ENCODE data around the gene RBM11.

The RBM11 gene

GRCh38 chr21:14267076-14267475, 51.1 kb downstream of the RBM11 start:
- Histone ChIP-seq H3K27me3 (ENCODE audit: control insufficient read depth in 1 of 2, insufficient read depth in 2 of 2, low read length in 2 of 2) (no peaks in the 10 kb centered on the region), H3K9me3 (ENCODE audit: control insufficient read depth in 1 of 2, low read length in 2 of 2) (no peaks in the 10 kb centered on the region), H3K9ac (ENCODE audit: low read depth in 1 of 2, low read length in 2 of 2) (no peak overlapping the region), H3K36me3 (ENCODE audit: control insufficient read depth in 1 of 2, insufficient read depth in 2 of 2, low read length in 2 of 2) (no peaks in the 10 kb centered on the region), H3K4me3 (ENCODE audit: low read depth in 1 of 2, low read length in 2 of 2) (no peak overlapping the region), H3K27ac (ENCODE audit: low read depth, low read length) (no peak overlapping the region), H3K4me1 (ENCODE audit: control insufficient read depth in 1 of 2, insufficient read depth in 2 of 2, low read length in 2 of 2) (peaks cover 0 to 22% of the 10 kb centered on the region in 2 donors)

- Histone ChIP-seq H3K4me1 (ENCODE audit: control insufficient read depth in 1 of 2, insufficient read depth in 2 of 2, low read length in 2 of 2) (peaks cover 9 to 31% of the 10 kb centered on the region in 2 donors), H3K4me3 (ENCODE audit: low read depth in 1 of 2, low read length in 2 of 2) (no peak overlapping the region), H3K9me3 (ENCODE audit: control insufficient read depth in 1 of 2, low read length in 2 of 2) (no peaks in the 10 kb centered on the region), H3K9ac (ENCODE audit: low read depth in 1 of 2, low read length in 2 of 2) (no peak overlapping the region), H3K27me3 (ENCODE audit: control insufficient read depth in 1 of 2, insufficient read depth in 2 of 2, low read length in 2 of 2) (no peaks in the 10 kb centered on the region), H3K27ac (ENCODE audit: low read depth, low read length) (no peak overlapping the region), H3K36me3 (ENCODE audit: control insufficient read depth in 1 of 2, insufficient read depth in 2 of 2, low read length in 2 of 2) (no peaks in the 10 kb centered on the region)
These were observed 54.7 kb downstream of the RBM11 start for GRCh38 chr21:14270631-14271030.

- Histone ChIP-seq H3K9me3 (ENCODE audit: control insufficient read depth in 1 of 2, low read length in 2 of 2) (no peaks in the 10 kb centered on the region), H3K4me3 (ENCODE audit: low read depth in 1 of 2, low read length in 2 of 2) (no peak overlapping the region), H3K9ac (ENCODE audit: low read depth in 1 of 2, low read length in 2 of 2) (no peak overlapping the region), H3K27ac (ENCODE audit: low read depth, low read length) (no peak overlapping the region), H3K27me3 (ENCODE audit: control insufficient read depth in 1 of 2, insufficient read depth in 2 of 2, low read length in 2 of 2) (no peaks in the 10 kb centered on the region), H3K36me3 (ENCODE audit: control insufficient read depth in 1 of 2, insufficient read depth in 2 of 2, low read length in 2 of 2) (no peaks in the 10 kb centered on the region), H3K4me1 (ENCODE audit: control insufficient read depth in 1 of 2, insufficient read depth in 2 of 2, low read length in 2 of 2) (peaks cover 9 to 31% of the 10 kb centered on the region in 2 donors)
These were observed 55.1 kb downstream of the RBM11 start for GRCh38 chr21:14271053-14271452.

GRCh38 chr21:14271641-14272040, 55.7 kb downstream of the RBM11 start:
- Histone ChIP-seq H3K27ac (ENCODE audit: low read depth, low read length) (no peak overlapping the region), H3K4me1 (ENCODE audit: control insufficient read depth in 1 of 2, insufficient read depth in 2 of 2, low read length in 2 of 2) (peaks cover 9 to 27% of the 10 kb centered on the region in 2 donors)

GRCh38 chr21:14273736-14274538, 58.0 kb downstream of the RBM11 start:
- Histone ChIP-seq H3K27me3 (ENCODE audit: control insufficient read depth in 1 of 2, insufficient read depth in 2 of 2, low read length in 2 of 2) (no peaks in the 10 kb centered on the region), H3K4me1 (ENCODE audit: control insufficient read depth in 1 of 2, insufficient read depth in 2 of 2, low read length in 2 of 2) (peaks cover 9 to 16% of the 10 kb centered on the region in 2 donors), H3K36me3 (ENCODE audit: control insufficient read depth in 1 of 2, insufficient read depth in 2 of 2, low read length in 2 of 2) (no peaks in the 10 kb centered on the region), H3K9ac (ENCODE audit: low read depth in 1 of 2, low read length in 2 of 2) (peak overlapping the region in 1 of 2 donors; percentile 39), H3K27ac (ENCODE audit: low read depth, low read length) (peak overlapping the region; percentile 6), H3K4me3 (ENCODE audit: low read depth in 1 of 2, low read length in 2 of 2) (peak overlapping the region; percentile 53 to 67), H3K9me3 (ENCODE audit: control insufficient read depth in 1 of 2, low read length in 2 of 2) (no peaks in the 10 kb centered on the region)

More at GRCh38 chr21:14271641-14272040, 55.7 kb downstream of the RBM11 start:
- Histone ChIP-seq H3K4me3 (ENCODE audit: low read depth in 1 of 2, low read length in 2 of 2) (no peak overlapping the region), H3K27me3 (ENCODE audit: control insufficient read depth in 1 of 2, insufficient read depth in 2 of 2, low read length in 2 of 2) (no peaks in the 10 kb centered on the region), H3K9me3 (ENCODE audit: control insufficient read depth in 1 of 2, low read length in 2 of 2) (no peaks in the 10 kb centered on the region), H3K9ac (ENCODE audit: low read depth in 1 of 2, low read length in 2 of 2) (no peak overlapping the region), H3K36me3 (ENCODE audit: control insufficient read depth in 1 of 2, insufficient read depth in 2 of 2, low read length in 2 of 2) (no peaks in the 10 kb centered on the region)

- Histone ChIP-seq H3K36me3 (ENCODE audit: control insufficient read depth in 1 of 2, insufficient read depth in 2 of 2, low read length in 2 of 2) (no peaks in the 10 kb centered on the region), H3K9me3 (ENCODE audit: control insufficient read depth in 1 of 2, low read length in 2 of 2) (no peaks in the 10 kb centered on the region), H3K4me3 (ENCODE audit: low read depth in 1 of 2, low read length in 2 of 2) (no peak overlapping the region), H3K4me1 (ENCODE audit: control insufficient read depth in 1 of 2, insufficient read depth in 2 of 2, low read length in 2 of 2) (peaks cover 9 to 16% of the 10 kb centered on the region in 2 donors), H3K27me3 (ENCODE audit: control insufficient read depth in 1 of 2, insufficient read depth in 2 of 2, low read length in 2 of 2) (peaks cover 0 to 7% of the 10 kb centered on the region in 2 donors), H3K9ac (ENCODE audit: low read depth in 1 of 2, low read length in 2 of 2) (no peak overlapping the region), H3K27ac (ENCODE audit: low read depth, low read length) (no peak overlapping the region)
These were observed 59.8 kb downstream of the RBM11 start for GRCh38 chr21:14275702-14276205.
